A673 (cell line): ENCODE results near the gene TMEM235. TPM values are rescaled to one million over a fixed set of nuclear protein-coding genes. Genes with fewer than 3 reads are reported as not detected.

ENCODE experiments used
- BruUV-seq: library from RNA; stranded (reverse); fragments of 400-500 nt; replicated peaks from 2 replicates; lab custom pipeline; 2021; lab: Mats Ljungman, UMichigan
- CTCF ChIA-PET: fragments of 300-600 bp; sonication (Branson Sonifier 250); formaldehyde crosslinking; loops from one replicate; lab custom pipeline; 2022; ENCODE audit warnings: antibody characterized with exemption; lab: Charles Lee
- POLR2A ChIA-PET: fragments of 300-600 bp; sonication (Branson Sonifier 250); formaldehyde crosslinking; loops from one replicate; lab custom pipeline; 2022; ENCODE audit warnings: antibody characterized with exemption; ENCODE audit not compliant: low non-redundant PET; lab: Charles Lee
- DNase-seq: peaks from one replicate; pipeline ENCODE4 v3.0.0-alpha.2; 2015; ENCODE audit warnings: low spot score
- H3K27ac ChIP-seq: fragments of 200-600 bp; sonication (generic); 2 replicates; pipeline ENCODE4 v1.5.1; 2016; ENCODE audit warnings: mixed run types, low read depth, mild to moderate bottlenecking, mixed read lengths, antibody characterized with exemption, low read length; ENCODE audit not compliant: poor library complexity, severe bottlenecking
- H3K27me3 ChIP-seq: fragments of 200-600 bp; sonication (generic); replicated peaks from 2 replicates; pipeline ENCODE4 v1.6.1; 2017; ENCODE audit warnings: mixed run types, low read depth, mild to moderate bottlenecking, mixed read lengths, antibody characterized with exemption, low read length; ENCODE audit not compliant: insufficient read depth, poor library complexity
- H3K36me3 ChIP-seq: fragments of 200-600 bp; sonication (generic); 2 replicates; pipeline ENCODE4 v1.6.1; 2016; ENCODE audit warnings: mixed run types, mild to moderate bottlenecking, mixed read lengths, antibody characterized with exemption, low read length; ENCODE audit not compliant: insufficient read depth, poor library complexity, severe bottlenecking
- H3K4me1 ChIP-seq: fragments of 200-600 bp; sonication (generic); 2 replicates; pipeline ENCODE4 v1.6.1; 2017; ENCODE audit warnings: mixed run types, mild to moderate bottlenecking, mixed read lengths, antibody characterized with exemption, low read length; ENCODE audit not compliant: insufficient read depth, poor library complexity, severe bottlenecking
- H3K4me3 ChIP-seq: fragments of 200-600 bp; sonication (generic); 2 replicates; pipeline ENCODE4 v1.5.1; 2016; ENCODE audit warnings: low read depth, mixed run types, mild to moderate bottlenecking, mixed read lengths, low read length; ENCODE audit not compliant: poor library complexity, severe bottlenecking
- H3K9me3 ChIP-seq: fragments of 200-600 bp; sonication (generic); 2 replicates; pipeline ENCODE4 v1.6.1; 2016; ENCODE audit warnings: mixed run types, low read depth, mild to moderate bottlenecking, mixed read lengths, antibody characterized with exemption, low read length; ENCODE audit not compliant: poor library complexity, severe bottlenecking
- EZH2 ChIP-seq: fragments of 200-600 bp; sonication (generic); IDR thresholded peaks from 2 replicates; pipeline ENCODE4 v1.6.1; 2017; ENCODE audit warnings: borderline replicate concordance, low read depth, mild to moderate bottlenecking, mixed read lengths, antibody characterized with exemption, low read length; ENCODE audit not compliant: poor library complexity, severe bottlenecking
- intact Hi-C: fragments of 100-400 bp; cut with micrococcal nuclease; formaldehyde crosslinking; loops from one replicate; pipeline ENCODE4 v1.10.0; 2022; ENCODE audit not compliant: unreplicated experiment
- total RNA-seq: library from RNA; stranded (reverse); gene quantifications from 2 replicates; pipeline ENCODE4 v1.2.3, GENCODE V29; 2021
- TF ChIP-seq, protein P1 (sequence below): fragments of 300-800, 200-600 bp; sonication (generic); conservative IDR thresholded peaks from 2 replicates; pipeline ENCODE4 v1.5.1; 2017; ENCODE audit warnings: low read depth, mild to moderate bottlenecking, antibody characterized with exemption, low read length, moderate library complexity, mixed read lengths

The TMEM235 gene
- total RNA-seq, 1 experiment from 2014 or later = not detected

DNA sequence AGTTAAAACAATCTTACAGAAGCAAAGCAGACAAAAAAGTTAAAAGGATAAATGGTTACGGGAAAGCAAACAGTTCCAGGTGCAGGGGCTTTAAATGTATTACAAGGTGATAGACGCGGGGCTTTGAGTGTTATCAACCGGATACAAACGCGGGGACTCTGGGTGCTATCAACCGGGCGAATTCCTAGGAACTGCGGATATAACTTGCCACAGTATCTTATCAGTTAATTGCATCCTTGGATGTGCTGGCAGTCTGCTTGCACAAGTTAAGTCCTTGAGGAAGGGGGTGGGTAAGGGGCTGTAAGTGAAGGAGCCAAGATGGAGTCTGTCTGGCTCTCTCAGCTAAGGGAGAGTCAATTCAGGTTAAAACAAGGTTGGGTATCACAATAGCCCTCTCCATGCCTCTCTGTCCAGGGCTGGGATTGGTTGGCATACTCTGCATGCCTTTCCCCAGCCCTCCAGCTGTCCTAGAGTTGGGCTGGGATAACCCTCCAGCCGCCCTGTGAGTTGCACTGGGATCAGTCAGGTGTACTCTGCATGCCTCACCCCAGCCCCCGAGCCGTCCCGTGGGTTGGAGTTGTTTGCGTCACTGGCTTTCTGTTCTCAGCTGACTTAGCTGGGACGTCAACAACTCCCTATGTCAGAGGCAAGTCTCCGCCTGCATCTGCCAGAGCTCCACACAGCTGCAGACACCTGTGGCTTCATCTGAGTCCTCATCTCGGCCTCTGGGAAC lies 40.9 kb downstream of the TMEM235 start:
- H3K36me3 ChIP-seq = no peaks in the 10 kb centered on the region
- H3K27ac ChIP-seq = no peak overlapping the region
- BruUV-seq = no TSS peak
- peaks cover 31% of the 10 kb centered on the region for H3K4me1 ChIP-seq
- no peak overlapping the region for H3K4me3 ChIP-seq
- no peak for DNase-seq
- H3K9me3 ChIP-seq = no peaks in the 10 kb centered on the region
- no peaks in the 10 kb centered on the region for H3K27me3 ChIP-seq
- ChIA-PET CTCF (no interaction called here), POLR2A (no interaction called here)
- intact Hi-C loops = no loop called here
- TF ChIP-seq, protein P1, sequence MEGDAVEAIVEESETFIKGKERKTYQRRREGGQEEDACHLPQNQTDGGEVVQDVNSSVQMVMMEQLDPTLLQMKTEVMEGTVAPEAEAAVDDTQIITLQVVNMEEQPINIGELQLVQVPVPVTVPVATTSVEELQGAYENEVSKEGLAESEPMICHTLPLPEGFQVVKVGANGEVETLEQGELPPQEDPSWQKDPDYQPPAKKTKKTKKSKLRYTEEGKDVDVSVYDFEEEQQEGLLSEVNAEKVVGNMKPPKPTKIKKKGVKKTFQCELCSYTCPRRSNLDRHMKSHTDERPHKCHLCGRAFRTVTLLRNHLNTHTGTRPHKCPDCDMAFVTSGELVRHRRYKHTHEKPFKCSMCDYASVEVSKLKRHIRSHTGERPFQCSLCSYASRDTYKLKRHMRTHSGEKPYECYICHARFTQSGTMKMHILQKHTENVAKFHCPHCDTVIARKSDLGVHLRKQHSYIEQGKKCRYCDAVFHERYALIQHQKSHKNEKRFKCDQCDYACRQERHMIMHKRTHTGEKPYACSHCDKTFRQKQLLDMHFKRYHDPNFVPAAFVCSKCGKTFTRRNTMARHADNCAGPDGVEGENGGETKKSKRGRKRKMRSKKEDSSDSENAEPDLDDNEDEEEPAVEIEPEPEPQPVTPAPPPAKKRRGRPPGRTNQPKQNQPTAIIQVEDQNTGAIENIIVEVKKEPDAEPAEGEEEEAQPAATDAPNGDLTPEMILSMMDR = no peak

DNA sequence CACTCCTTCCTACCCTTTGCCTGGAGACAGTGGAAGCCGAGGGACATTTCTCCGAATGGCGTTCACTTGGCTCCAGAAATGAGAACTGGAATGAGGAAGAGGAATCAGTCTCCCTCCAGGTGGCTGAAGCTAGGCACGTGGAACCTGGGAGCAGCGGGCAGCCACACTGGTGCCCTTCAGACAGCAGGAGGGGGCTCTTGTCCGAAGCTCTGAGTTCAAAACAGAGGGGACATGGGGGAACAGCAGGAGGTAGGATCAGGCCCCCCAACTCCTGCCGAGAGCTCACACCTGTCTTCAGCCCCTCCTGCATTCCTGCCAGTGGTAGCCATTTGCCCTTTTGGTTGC lies 41.5 kb downstream of the TMEM235 start:
- no peak for DNase-seq
- Histone ChIP-seq H3K4me3 (no peak overlapping the region), H3K27ac (no peak overlapping the region), H3K4me1 (peaks cover 27% of the 10 kb centered on the region), H3K36me3 (no peaks in the 10 kb centered on the region), H3K9me3 (no peaks in the 10 kb centered on the region), H3K27me3 (no peaks in the 10 kb centered on the region)
- no peak for TF ChIP-seq EZH2
- TF ChIP-seq, protein P1 = no peak
- ChIA-PET CTCF (no interaction called here), POLR2A (no interaction called here)
- intact Hi-C loops = no loop called here
- no TSS peak for BruUV-seq

DNA sequence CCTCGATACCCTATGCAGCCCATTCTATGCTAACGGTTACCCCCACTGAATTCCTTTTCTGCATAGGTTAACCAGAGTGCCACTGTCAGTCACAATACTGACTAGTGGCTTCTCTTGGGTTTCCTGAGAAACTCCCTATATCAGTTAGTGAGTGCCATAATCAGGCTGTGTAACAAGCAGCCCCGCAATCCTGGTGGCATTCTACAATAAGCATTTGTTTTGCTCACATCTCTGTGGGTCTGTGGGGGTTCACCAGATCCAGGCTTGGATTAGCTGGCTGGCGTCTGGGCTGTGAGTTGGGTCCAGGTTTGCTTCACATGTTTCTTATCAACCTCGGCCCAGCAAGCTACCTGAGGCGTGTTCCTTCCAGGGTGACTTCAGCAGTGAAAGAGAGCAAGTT lies 42.4 kb downstream of the TMEM235 start:
- H3K4me3 ChIP-seq = no peak overlapping the region
- H3K27me3 ChIP-seq = no peaks in the 10 kb centered on the region
- H3K9me3 ChIP-seq = no peaks in the 10 kb centered on the region
- TF ChIP-seq, protein P1 = no peak
- TF ChIP-seq EZH2 = no peak
- BruUV-seq = no TSS peak
- no peak for DNase-seq
- H3K36me3 ChIP-seq = no peaks in the 10 kb centered on the region
- H3K27ac ChIP-seq = no peak overlapping the region
- intact Hi-C loops = no loop called here
- ChIA-PET CTCF (no interaction called here), POLR2A (no interaction called here)
- peaks cover 18% of the 10 kb centered on the region for H3K4me1 ChIP-seq
